KBM-7 (cell line): ENCODE measurements around the gene UBE2N.
A peak's percentile ranks its signal among the peaks of the same experiment; 100 is the strongest.

ENCODE experiments used
- DNase-seq: peaks from one replicate; pipeline ENCODE4 v3.0.0-alpha.2; 2015
- in situ Hi-C: fragments of 300-500 bp; cut with MboI; formaldehyde crosslinking; loops from 2 replicates; pipeline ENCODE4 v1.14.3; 2020; ENCODE audit warnings: low sequenced_read_pairs, low pct_unique_long_range_greater_than_20kb, mixed read lengths

Gene UBE2N

DNA sequence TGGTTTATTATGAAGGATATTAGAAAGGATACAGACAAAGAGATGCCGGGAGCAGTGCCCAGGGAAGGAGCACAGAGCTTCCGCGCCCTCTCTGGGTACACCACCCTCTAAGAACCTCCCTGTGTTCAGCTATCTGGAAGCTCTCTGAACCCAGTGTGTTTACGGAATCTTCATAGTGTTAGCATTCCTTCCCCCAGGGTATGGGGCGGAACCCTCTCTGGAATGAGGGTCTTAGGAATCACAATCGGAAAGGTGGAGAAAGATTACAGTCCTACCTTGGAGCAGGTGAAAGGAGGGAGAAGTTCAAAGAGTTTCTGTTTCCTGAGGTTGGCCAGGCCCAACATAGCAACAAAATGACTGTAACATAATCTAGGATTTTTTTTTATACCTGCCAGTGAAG, 70.8 kb downstream of the UBE2N start:
- no peak for DNase-seq
- in situ Hi-C loops: no loop called here

DNA sequence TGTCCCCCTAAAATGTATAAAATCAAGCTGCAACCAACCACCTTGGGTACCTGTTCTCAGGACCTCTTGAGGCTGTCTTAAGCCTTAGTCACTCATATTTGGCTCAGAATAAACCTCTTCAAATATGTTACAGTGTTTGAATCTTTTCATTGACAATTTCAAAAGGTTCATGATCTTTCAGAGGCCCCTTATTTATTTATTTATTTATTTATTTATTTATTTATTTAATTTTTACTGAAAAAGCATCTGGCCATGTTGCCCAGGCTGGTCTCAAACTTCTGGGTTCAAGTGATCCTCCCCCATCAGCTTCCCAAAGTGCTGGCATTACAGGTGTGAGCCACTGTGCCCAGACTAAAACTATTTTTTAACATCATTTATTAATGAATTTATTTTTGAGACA, 72.2 kb downstream of the UBE2N start:
- no peak for DNase-seq
- in situ Hi-C loops: no loop called here

DNA sequence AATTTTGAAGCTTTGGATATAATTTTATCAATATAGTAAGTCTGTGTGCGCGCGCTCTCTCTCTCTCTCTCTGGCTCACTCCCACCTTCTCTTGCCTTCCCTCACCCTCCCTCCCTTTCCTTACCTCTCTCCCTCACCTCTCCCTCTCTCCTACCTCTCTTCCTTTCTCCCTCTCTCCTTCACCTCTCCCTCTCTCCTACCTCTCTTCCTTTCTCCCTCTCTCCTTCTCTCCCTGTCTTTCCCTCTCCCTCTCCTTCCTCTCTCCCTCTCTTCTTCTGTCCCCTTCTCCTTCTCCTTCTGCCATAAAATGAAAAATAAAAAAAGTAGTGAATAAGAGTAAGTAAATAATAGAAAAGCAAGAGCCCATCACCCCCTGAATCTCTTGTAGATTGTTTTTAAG, 73.0 kb downstream of the UBE2N start:
- in situ Hi-C loops: no loop called here

DNA sequence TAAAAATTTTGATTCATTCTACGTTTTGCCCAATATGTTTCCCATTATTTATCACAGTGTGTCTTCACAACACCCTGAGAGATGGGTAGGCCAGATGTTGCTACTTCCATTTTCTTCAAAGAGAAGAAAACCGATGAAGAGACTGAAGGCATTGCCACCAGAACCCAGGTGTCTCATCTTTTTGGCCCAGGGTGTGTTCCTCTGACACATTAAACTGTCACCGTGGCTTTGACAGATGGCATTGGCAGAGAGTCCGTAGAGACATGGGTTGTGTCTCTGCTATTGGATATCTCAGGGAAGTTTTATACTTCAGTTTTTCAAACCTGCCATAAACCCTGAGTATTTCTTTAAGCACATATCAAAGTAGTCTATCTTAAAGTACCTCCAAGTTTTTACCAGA, 75.3 kb downstream of the UBE2N start:
- DNase-seq: no peak
- in situ Hi-C loops: no loop called here

More for the DNA sequence above, 73.0 kb downstream of the UBE2N start:
- no peak for DNase-seq

- DNase-seq: no peak
- in situ Hi-C loops: no loop called here
Measured at GRCh38 chr12:93365616-93366405, 75.9 kb downstream of the UBE2N start.

DNA sequence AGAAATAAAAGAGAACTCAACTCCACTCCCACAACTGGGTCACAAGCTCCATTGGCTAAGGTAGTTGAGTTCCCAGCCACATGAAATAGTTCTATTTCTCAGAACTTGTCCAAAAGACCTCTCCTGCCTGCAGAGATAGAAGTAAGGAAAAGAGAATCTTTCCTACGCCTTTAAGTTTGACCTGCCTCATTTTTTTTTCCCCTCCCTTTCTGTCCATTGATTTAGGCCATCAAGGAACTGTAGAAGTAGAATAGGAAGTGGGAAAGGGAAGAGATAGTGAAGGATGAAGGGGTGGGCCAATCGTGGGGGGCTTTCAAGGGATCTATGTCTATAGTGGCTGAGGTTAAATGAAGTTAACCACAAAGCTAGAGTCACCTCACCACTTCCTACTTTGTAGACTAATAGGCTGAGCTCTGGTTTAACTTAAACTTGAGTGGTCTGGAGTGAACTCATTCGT, 77.9 kb downstream of the UBE2N start:
- in situ Hi-C loops: no loop called here

GRCh38 chr12:93361151-93361919, 80.4 kb downstream of the UBE2N start:
- in situ Hi-C loops: no loop called here

More for the DNA sequence above, 77.9 kb downstream of the UBE2N start:
- DNase-seq: peak; percentile 80

DNA sequence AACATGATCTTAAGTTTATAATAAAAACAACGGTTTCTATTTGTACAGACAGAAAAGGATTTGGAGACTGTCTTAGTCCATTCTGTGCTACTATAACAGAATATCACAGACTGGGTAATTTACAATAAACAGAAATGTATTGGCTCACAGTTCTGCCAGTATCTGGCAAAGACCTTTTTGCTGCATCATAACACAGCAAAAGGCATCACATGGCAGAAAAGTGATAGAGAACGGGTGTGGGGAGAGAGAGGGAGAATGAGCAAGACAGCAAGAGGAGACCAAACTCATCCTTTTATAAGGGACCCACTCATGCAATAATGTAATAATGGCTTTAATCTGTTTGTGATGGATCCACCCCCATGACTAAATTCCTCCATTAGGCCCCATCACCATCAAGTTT, 81.1 kb downstream of the UBE2N start:
- DNase-seq: no peak
- in situ Hi-C loops: no loop called here

More at GRCh38 chr12:93361151-93361919, 80.4 kb downstream of the UBE2N start:
- no peak for DNase-seq

GRCh38 chr12:93358821-93359220, 82.9 kb downstream of the UBE2N start:
- in situ Hi-C loops: no loop called here
- no peak for DNase-seq

DNA sequence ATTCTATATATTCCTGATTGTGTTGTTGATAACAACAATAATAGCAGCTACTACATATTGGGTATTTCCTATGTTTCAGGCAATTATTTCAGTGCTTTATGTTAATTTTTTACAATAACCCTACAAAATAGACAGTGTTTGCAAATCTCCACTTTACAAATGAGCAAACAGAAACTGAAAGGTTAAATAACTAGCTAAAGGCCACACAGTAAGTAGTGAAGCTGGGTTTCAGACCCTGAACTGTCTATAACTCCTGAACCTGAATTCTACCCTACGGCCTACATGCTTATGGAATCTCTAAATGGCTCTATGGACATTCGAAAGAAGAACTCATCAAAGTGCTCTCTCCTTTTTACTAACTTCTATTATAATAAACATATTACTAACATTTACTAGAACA, 83.7 kb downstream of the UBE2N start:
- in situ Hi-C loops: no loop called here
- no peak for DNase-seq

DNA sequence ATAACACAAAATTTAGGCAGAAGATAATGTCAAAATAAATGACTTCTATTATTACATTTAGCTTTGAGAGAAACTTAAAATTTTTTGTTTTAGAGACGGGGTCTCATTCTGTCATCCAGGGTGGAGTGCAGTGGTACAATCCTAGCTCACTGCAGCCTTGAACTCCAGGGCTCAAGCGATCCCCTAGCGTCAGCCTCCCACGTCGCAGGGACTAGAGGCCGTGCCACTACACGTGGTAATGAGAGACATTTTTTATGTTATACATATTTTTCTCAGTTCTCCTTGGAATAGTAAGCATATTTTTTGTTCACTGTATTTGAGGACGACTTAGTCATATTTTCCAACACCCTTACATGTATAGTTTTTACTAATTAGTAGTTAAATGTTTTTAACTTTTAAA, 85.5 kb downstream of the UBE2N start:
- DNase-seq: no peak
- in situ Hi-C loops: no loop called here
